ENCODE results near the gene VIL1.
A peak's percentile ranks its signal among the peaks of the same experiment; 100 is the strongest.

The VIL1 gene

GRCh38 chr2:218406949-218407618 lies 11.8 kb upstream of the VIL1 start:
- peak; percentile 43 for DNase-seq

DNA sequence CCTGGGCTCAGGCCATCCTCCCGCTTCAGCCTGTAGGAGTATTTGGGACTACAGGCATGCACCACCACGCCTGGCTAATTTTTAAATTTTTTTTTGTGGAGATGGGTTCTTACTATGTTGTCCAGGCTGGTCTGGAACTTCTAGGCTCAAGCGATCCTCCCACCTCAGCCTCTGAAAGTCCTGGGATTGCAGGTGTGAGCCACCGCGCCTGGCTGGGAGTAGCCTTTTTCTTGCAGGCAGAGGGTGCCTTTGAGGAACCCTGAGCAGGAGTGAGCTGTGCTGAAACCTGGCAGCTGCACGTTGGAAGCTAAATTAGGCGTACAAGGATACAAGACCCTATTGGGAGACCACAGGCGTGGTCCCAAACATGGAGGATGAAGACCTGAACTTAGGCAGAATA lies 11.2 kb upstream of the VIL1 start:
- no peak for DNase-seq

- no peak for DNase-seq
These were observed 604 bp upstream of the VIL1 start for GRCh38 chr2:218418321-218418716.

DNA sequence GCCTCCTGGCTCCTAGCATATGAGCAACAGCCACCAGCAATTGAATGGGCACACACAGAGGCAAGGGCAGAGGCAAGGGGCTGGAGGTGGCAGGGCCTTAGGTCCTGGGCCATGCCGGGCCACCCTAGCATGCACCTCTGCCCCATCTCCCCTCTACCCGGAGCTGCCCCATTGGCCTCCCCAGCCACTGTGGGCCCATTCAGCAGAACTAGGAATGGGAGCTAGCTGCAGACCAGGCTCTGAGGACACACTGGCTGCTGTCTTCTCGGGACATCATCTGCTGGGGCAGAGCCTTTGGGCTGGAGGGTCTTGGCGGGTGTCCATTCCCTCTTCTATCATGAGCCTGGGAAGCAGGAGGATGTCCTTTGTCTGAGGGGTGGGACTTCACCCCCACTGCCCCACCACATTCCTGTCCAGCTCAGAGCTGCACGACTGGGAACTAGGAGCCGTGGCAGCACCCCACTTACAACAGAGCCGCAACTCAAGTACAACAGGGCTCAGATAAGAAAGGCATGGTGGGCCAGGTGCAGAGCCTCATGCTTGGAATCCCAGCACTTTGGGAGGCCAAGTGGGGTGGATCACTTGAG lies 800 bp downstream of the VIL1 start:
- no peak for DNase-seq

DNA sequence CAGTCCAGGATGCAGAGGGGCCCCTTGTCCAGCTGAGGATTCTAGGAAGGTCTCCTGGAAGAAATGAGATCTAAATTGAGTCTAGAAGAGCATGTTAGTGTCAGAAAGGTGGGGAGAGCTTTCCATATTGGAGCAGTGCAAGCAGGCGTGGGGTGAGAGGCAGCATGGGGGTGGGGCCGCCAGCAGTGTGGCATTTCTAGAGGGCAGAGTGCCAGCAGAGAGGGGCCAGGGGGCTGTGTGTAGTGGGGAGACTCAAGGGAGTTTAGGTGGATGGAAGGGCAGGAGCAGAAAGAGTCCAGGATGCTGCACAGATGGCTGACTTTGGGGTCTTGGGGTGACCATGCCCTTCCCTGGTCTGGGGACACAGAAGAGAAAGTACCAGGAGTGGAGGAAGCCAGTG lies 2.1 kb downstream of the VIL1 start:
- DNase-seq, result no peak

DNA sequence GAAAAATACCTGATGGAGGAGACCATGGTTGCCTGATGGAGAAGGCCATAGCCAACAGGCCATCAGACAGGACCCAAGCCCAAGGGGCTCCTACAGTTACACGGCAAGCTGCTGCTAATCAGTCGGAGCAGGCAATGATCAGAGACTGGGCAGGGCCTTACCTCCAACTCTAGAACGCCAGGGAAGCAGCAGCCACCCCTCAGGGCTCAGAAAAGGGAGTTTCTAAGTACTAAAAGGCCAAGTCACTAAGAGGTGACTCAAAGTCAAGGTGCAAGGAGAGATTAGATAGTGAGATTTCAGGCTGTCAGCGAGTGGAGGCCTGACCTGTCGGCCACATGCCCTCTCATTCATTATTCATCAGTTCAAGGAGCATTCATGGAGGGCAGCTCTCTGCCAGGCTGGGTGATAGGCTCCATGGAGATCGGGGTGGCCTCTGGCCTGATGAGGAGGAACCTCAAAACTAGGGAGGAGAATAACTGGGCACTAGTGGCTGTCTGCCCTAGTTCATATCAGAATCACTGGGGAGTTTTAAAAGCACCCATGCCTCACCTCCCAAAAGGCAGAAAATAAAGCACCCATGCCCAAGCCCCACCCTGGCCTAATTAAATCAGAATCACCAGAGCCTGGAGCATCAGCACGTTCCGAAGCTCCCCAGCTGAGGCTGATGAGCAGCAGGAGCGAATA lies 3.6 kb downstream of the VIL1 start:
- DNase-seq, result no peak

GRCh38 chr2:218423584-218423983 lies 4.7 kb downstream of the VIL1 start:
- DNase-seq, result no peak

DNA sequence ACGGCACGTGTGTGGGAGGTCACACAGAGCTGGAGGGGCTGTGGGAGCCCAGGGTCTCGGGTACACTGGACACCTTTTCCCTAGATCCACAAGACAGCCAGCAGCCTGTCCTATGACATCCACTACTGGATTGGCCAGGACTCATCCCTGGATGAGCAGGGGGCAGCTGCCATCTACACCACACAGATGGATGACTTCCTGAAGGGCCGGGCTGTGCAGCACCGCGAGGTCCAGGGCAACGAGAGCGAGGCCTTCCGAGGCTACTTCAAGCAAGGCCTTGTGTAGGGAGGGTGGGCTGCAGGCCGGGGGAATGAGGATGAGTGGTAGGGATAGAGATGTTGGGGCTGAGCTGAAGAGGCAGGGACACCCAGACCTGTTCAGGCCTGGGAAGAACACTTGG lies 6.6 kb downstream of the VIL1 start:
- DNase-seq, result no peak

- no peak for DNase-seq
These were observed 8.8 kb downstream of the VIL1 start for GRCh38 chr2:218427741-218428140.

DNA sequence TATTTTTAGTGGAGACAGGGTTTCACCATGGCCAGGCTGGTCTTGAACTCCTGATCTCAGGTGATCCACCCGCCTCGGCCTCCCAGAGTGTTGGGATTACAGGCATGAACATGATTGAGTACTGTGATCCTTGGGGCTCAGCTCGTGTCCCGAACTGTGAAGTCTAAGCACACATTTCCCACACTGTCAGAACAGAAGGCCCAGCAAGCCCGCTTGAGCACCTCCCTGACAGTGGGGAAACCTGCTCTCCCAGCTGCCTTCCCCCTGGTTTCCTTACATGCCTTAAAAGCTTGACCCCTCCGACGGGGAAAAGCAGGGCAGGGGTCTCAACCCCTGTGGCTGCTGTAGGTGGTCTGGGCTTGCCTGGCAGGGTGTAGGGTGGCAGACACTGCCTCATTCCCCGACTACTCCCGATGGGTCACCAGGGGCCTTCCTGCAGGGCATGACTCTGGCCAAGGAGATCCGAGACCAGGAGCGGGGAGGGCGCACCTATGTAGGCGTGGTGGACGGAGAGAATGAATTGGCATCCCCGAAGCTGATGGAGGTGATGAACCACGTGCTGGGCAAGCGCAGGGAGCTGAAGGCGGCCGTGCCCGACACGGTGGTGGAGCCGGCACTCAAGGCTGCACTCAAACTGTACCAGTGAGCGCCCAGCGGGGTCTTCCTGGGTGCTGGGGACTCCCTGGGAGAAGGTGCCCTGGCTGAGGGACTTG lies 10.1 kb downstream of the VIL1 start:
- DNase-seq, result no peak

GRCh38 chr2:218429911-218430692 lies 11.2 kb downstream of the VIL1 start:
- no peak for DNase-seq

- DNase-seq, result no peak
These were observed 11.8 kb downstream of the VIL1 start for GRCh38 chr2:218430721-218431120.

DNA sequence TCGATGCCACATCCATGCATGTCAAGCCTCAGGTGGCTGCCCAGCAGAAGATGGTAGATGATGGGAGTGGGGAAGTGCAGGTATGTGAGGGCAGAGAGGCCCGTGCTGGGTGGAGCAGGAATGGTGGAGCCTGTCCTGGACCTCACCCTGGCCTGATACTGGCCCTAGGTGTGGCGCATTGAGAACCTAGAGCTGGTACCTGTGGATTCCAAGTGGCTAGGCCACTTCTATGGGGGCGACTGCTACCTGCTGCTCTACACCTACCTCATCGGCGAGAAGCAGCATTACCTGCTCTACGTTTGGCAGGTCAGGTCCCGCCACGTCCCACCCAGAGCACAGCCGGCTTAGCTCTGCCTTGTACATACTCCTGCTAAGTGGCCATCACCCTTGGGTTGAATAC lies 13.0 kb downstream of the VIL1 start:
- no peak for DNase-seq

GRCh38 chr2:218432676-218433365 lies 13.9 kb downstream of the VIL1 start:
- DNase-seq, result no peak

DNA sequence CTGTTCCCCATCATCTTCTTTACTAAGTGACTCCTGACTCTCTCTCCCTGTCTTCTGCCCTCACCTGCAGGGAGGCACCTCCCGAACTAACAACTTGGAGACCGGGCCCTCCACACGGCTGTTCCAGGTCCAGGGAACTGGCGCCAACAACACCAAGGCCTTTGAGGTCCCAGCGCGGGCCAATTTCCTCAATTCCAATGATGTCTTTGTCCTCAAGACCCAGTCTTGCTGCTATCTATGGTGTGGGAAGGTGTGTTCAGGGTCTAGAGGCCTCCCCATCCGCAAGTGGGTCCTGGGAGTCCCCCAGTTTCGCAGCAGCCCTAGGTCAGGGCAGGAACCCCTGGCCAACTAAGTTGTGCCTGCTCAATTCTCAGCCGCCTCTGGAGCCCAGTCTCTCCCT lies 15.5 kb downstream of the VIL1 start:
- DNase-seq, result no peak

DNA sequence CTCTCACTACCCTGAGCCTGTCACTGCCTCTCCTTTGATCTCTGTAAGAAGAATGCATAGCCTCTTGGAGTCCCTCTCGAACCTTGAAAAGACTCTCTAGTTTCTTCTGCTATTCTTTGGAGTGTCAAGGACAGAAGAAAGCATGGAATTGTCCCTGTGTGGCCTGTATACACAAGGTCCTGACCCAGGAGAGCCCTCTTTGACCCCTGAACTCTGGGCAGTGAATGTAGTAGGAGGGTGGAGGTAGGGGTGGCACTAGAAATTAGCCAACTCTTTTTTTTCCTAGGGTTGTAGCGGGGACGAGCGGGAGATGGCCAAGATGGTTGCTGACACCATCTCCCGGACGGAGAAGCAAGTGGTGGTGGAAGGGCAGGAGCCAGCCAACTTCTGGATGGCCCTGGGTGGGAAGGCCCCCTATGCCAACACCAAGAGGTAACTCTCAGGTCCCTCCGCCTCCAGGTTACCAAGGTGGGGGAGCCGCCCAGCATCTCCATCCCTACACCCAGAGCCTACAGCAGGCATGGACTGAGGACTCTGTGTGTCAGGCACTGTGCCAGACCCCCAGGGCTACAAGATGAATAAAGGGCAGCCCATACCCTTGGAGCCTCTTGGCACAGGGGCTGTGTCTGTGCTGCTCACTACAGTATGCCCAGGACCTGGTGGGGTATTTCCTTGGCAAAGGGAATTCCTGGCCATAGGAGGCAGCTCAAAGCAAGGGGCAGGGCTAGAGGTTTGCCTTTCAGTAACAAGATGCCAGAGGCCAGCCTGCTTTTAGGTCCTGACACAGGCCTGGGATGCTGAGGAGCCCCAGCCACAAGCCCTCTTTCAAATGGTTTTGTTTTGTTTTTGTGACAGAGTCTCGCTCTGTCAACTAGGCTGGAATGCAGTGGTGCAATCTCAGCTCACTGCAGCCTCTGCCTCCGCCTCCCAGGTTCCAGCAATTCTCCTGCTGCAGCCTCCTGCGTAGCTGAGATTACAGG lies 16.4 kb downstream of the VIL1 start:
- no peak for DNase-seq

- DNase-seq, result no peak
These were observed 18.1 kb downstream of the VIL1 start for GRCh38 chr2:218436992-218437391.

GRCh38 chr2:218437969-218438368 lies 19.0 kb downstream of the VIL1 start:
- no peak for DNase-seq

- no peak for DNase-seq
These were observed 19.7 kb downstream of the VIL1 start for GRCh38 chr2:218438596-218438995.

DNA sequence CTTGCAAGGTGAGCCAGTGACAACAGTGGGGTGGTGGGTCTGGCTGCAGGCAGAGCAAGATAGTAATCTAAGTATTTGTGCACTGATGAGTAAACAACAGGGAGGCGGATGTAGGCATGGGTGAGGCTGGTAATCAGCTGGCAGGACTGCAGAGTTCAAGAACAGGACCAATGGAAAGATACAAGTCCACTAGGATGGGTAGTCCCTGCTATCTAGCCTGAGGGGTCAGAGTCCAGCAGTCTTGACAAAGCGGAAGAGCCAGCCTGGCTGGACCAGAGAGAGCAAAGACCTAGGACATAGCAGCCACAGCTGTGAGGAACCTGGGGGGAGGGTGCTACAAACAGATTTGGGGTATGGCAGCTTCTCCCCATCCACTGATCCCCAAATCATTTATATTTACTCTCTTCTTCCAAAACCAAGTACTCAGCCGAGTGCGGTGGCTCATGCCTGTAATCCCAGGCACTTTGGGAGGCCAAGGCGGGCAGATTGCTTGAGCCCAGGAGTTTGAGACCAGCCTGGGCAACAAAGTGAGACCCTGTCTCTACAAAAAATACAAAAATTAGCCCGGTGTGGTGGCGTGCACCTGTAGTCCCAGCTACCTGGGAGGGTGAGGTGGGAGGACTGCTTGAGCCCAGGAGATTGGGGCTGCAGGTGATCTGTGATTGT lies 25.9 kb downstream of the VIL1 start:
- DNase-seq, result no peak

GRCh38 chr2:218445602-218446001 lies 26.7 kb downstream of the VIL1 start:
- no peak for DNase-seq

All from fibroblast of skin of right biceps (primary cell).